Measurements from ENCODE around the gene MYH15.

Gene MYH15

DNA sequence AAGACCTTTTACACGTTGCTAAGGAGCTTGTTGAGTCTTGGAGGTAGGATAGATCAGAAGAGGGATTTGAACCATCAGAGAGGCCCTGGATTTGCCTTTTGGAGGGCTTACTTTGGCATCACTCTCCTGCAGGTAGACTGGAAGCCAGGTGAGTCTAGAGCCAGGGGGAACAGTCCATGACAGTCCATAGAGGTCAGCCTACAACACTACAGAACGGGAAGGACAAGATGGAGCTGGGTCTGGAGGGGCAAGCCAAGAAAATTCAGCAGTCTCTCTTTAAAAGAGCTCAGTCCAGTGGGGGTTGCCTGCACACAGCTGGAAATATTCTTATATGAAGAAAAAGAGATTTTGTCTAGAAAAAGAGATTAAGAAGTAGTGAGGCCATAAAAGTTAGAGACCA lies 153.4 kb downstream of the MYH15 start:
- ChIA-PET CTCF (interaction anchor here (0.6 kb wide), 1 partner anchor 496 kb away, joined by 3 read pairs; no protein-coding TSS in a partner anchor), POLR2A (no interaction called here)
- TF ChIP-seq ELF4 (IDR thresholded peaks at IDR 0.05) (no peak), L3MBTL2 (conservative IDR thresholded peaks at IDR 0.05) (no peak), ARNT (IDR thresholded peaks at IDR 0.05) (no peak), ZNF384 (IDR thresholded peaks at IDR 0.05) (no peak), FOXK2 (IDR thresholded peaks at IDR 0.05) (no peak), FOXM1 (IDR thresholded peaks at IDR 0.05; ENCODE audit: borderline replicate concordance) (no peak), BHLHE40 (IDR thresholded peaks at IDR 0.05; ENCODE audit: borderline replicate concordance) (no peak), TARDBP (IDR thresholded peaks at IDR 0.05) (no peak), NFRKB (IDR thresholded peaks at IDR 0.05) (no peak), HDGF (IDR thresholded peaks at IDR 0.05; ENCODE audit: borderline replicate concordance) (no peak), FOXA1 (IDR thresholded peaks at IDR 0.05) (no peak), SUZ12 (IDR thresholded peaks at IDR 0.05) (no peak)
- TF ChIP-seq, protein P1, sequence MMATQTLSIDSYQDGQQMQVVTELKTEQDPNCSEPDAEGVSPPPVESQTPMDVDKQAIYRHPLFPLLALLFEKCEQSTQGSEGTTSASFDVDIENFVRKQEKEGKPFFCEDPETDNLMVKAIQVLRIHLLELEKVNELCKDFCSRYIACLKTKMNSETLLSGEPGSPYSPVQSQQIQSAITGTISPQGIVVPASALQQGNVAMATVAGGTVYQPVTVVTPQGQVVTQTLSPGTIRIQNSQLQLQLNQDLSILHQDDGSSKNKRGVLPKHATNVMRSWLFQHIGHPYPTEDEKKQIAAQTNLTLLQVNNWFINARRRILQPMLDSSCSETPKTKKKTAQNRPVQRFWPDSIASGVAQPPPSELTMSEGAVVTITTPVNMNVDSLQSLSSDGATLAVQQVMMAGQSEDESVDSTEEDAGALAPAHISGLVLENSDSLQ (IDR thresholded peaks at IDR 0.05) = no peak
- no peak for DNase-seq (ENCODE audit: extremely low spot score)

DNA sequence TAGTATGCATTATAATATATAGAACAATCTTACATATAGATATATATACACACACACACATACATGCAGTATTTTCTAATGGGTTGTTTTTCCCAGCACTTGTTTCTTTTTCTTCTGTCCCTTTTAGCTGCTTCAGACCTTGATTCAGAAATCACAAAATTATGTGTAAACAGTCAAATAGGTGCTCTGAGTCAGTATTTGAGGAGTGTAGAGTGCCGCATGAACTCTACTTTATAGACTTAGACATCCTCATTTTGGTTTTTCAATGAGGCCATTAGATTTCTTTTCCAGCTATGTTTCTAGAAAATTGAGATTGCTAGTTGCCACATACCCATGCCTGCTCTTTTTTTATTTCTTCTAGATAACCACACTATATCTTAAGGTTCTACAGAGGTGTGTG lies 155.8 kb downstream of the MYH15 start:
- no peak for TF ChIP-seq L3MBTL2 (conservative IDR thresholded peaks at IDR 0.05)
- POLR2A ChIA-PET = no interaction called here
- no peak for DNase-seq (ENCODE audit: extremely low spot score)
- CTCF ChIA-PET = no interaction called here

DNA sequence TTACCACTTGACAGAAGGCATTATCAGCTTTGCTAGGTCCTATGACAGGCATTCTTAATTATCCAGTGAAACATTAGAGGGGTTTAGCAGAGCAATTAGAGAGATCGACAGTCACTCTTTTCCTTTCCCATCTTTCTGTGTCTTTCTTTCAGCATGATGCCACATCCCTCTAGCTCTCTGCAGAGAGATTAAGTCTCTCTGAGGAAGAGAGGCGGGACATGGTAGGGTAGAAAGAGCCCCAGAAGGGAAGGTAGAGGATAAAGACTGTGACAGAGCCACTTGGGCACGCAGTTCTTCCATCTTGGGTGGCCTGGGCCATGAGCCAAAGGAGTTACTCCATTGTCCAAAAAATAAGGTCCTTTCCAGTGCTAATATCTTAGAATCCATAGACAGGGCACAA lies 158.2 kb downstream of the MYH15 start:
- POLR2A ChIA-PET = no interaction called here
- TF ChIP-seq FOXA1 (IDR thresholded peaks at IDR 0.05) = no peak
- TF ChIP-seq SUZ12 (IDR thresholded peaks at IDR 0.05) = no peak
- TF ChIP-seq ZNF384 (IDR thresholded peaks at IDR 0.05) = no peak
- no peak for TF ChIP-seq FOXM1 (IDR thresholded peaks at IDR 0.05; ENCODE audit: borderline replicate concordance)
- no peak for TF ChIP-seq LEF1 (IDR thresholded peaks at IDR 0.05; ENCODE audit: borderline replicate concordance)
- no peak for TF ChIP-seq BHLHE40 (IDR thresholded peaks at IDR 0.05; ENCODE audit: borderline replicate concordance)
- TF ChIP-seq HDGF (IDR thresholded peaks at IDR 0.05; ENCODE audit: borderline replicate concordance) = no peak
- no peak for TF ChIP-seq L3MBTL2 (conservative IDR thresholded peaks at IDR 0.05)
- DNase-seq (ENCODE audit: extremely low spot score) = no peak
- CTCF ChIA-PET = no interaction called here

DNA sequence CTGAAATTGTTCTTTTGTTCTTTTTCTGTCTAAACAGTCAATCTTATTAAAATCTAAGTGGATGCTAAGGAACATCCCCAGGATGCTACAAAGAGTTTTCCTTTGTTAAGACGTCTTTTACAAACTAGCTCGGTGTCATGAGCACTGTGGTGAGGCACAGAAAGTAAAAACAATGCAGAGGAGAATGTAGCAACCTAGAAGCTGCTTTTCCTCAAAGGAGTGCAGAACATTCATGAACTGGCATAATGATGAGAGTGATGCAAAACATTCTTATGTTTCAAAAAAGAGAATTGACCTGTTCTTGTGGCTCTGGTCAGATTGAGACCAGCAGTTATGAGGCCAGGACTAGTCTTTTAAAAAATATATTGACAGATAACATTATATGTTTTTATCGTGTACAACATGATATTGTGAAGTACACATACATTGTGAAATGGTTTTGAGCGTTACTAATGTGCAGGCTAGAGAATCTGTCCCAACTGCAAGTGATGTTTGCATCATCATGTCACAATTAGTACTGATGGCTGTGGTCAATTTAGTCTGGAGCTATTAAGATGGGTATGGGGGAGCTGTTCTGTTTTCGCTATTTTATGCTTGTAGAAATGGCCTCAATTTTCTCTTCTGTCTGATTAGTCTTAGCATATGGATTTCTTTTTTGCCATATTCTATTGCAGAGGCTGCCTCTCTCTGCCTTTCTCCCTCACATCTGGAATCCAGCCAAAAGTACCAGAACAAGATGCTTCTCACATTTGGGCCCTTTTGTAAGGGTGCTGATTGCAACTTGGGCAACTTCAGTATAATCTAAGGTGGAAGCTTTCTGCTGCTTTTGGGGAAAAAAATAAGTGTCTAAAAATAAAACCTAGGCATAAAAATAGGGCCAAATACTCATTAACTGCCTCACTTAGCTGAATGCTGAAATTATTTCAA lies 163.8 kb downstream of the MYH15 start:
- no peak for DNase-seq (ENCODE audit: extremely low spot score)
- no peak for TF ChIP-seq BHLHE40 (IDR thresholded peaks at IDR 0.05; ENCODE audit: borderline replicate concordance)
- TF ChIP-seq, protein P1 (IDR thresholded peaks at IDR 0.05) = no peak
- TF ChIP-seq HDGF (IDR thresholded peaks at IDR 0.05; ENCODE audit: borderline replicate concordance) = no peak
- TF ChIP-seq FOXK2 (IDR thresholded peaks at IDR 0.05) = no peak
- no peak for TF ChIP-seq ARNT (IDR thresholded peaks at IDR 0.05)
- no peak for TF ChIP-seq FOXM1 (IDR thresholded peaks at IDR 0.05; ENCODE audit: borderline replicate concordance)
- TF ChIP-seq SUZ12 (IDR thresholded peaks at IDR 0.05) = no peak
- no peak for TF ChIP-seq TARDBP (IDR thresholded peaks at IDR 0.05)
- no peak for TF ChIP-seq ELF4 (IDR thresholded peaks at IDR 0.05)
- no peak for TF ChIP-seq NFRKB (IDR thresholded peaks at IDR 0.05)
- TF ChIP-seq FOXA1 (IDR thresholded peaks at IDR 0.05) = no peak
- no peak for TF ChIP-seq SP1 (IDR thresholded peaks at IDR 0.05)
- POLR2A ChIA-PET = no interaction called here
- CTCF ChIA-PET = no interaction called here

DNA sequence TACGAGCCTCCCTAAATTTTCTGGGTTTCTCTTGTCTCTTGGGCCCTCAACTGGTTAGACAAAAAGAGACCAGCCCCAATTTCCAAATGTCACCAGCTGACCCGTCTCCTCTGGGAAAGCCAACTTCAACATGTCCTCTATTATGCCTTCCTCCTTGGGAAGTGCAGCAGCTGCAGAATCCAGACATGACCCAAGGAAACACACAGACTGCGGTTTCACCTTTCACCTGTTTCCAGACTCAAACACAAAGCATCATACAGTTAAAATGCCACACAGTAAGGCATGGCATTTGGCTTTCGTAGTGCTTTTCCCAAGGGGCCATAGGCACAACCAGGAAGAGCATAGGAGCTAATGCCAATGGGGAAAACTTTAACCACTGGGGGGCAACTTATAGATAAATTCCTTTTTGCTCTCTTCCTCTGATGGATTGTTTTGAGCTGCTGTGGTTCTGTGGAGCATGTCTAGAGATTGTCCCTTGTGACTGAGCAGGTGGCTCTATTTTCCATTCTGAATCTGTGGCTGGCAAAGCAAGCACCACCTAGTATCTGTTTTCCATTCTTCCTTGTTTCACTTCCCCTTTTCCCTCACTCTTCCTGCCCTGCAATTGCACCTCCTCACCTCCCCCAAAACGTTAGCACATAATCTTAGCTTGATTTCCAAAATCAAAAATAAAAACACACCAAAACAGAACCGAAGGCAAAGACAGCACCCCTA lies 164.7 kb downstream of the MYH15 start:
- POLR2A ChIA-PET = no interaction called here
- TF ChIP-seq BHLHE40 (IDR thresholded peaks at IDR 0.05; ENCODE audit: borderline replicate concordance) (no peak), FOXM1 (IDR thresholded peaks at IDR 0.05; ENCODE audit: borderline replicate concordance) (no peak), SP1 (IDR thresholded peaks at IDR 0.05) (no peak), FOXA1 (IDR thresholded peaks at IDR 0.05) (no peak), SUZ12 (IDR thresholded peaks at IDR 0.05) (no peak), ZNF384 (IDR thresholded peaks at IDR 0.05) (no peak), HDGF (IDR thresholded peaks at IDR 0.05; ENCODE audit: borderline replicate concordance) (no peak), CTBP1 (IDR thresholded peaks at IDR 0.05; ENCODE audit: borderline replicate concordance) (no peak), LEF1 (IDR thresholded peaks at IDR 0.05; ENCODE audit: borderline replicate concordance) (no peak)
- CTCF ChIA-PET = no interaction called here
- no peak for DNase-seq (ENCODE audit: extremely low spot score)

DNA sequence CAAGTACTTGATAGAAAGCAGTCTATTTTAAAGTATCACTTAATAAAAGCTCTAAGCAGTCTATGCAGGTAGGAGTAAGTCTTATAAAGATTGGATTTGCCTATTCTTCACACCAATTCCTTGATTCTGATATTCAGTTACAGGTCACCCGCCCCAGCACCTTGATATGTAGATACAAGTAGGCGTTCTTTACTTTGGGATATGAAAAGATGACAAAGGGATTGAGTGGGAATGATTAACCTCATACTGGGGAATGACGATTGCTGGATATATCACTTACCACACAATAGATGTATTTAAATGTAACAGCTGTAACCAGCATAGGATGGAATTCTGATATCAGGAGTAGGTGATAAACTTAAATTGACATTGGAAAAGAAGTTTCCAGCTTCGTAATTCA lies 166.9 kb downstream of the MYH15 start:
- CTCF ChIA-PET = interaction anchor here (0.6 to 0.7 kb wide), 2 partner anchors 191 to 338 kb away, joined by 6 read pairs; no protein-coding TSS in a partner anchor
- TF ChIP-seq SUZ12 (IDR thresholded peaks at IDR 0.05) = no peak
- TF ChIP-seq TARDBP (IDR thresholded peaks at IDR 0.05) = no peak
- no peak for TF ChIP-seq FOXK2 (IDR thresholded peaks at IDR 0.05)
- no peak for TF ChIP-seq ARNT (IDR thresholded peaks at IDR 0.05)
- TF ChIP-seq NFRKB (IDR thresholded peaks at IDR 0.05) = no peak
- TF ChIP-seq ZNF384 (IDR thresholded peaks at IDR 0.05) = no peak
- TF ChIP-seq BHLHE40 (IDR thresholded peaks at IDR 0.05; ENCODE audit: borderline replicate concordance) = no peak
- TF ChIP-seq, protein P1 (IDR thresholded peaks at IDR 0.05) = no peak
- no peak for TF ChIP-seq HDGF (IDR thresholded peaks at IDR 0.05; ENCODE audit: borderline replicate concordance)
- TF ChIP-seq LEF1 (IDR thresholded peaks at IDR 0.05; ENCODE audit: borderline replicate concordance) = no peak
- TF ChIP-seq CTBP1 (IDR thresholded peaks at IDR 0.05; ENCODE audit: borderline replicate concordance) = no peak
- TF ChIP-seq L3MBTL2 (conservative IDR thresholded peaks at IDR 0.05) = no peak
- no peak for TF ChIP-seq FOXM1 (IDR thresholded peaks at IDR 0.05; ENCODE audit: borderline replicate concordance)
- TF ChIP-seq ELF4 (IDR thresholded peaks at IDR 0.05) = no peak
- no peak for TF ChIP-seq FOXA1 (IDR thresholded peaks at IDR 0.05)
- TF ChIP-seq SP1 (IDR thresholded peaks at IDR 0.05) = no peak
- DNase-seq (ENCODE audit: extremely low spot score) = no peak
- POLR2A ChIA-PET = no interaction called here
